Endothelial cell of umbilical vein (primary cell): ENCODE results near the gene EEF1A1. TPM values are rescaled to one million over a fixed set of nuclear protein-coding genes. Genes with fewer than 3 reads are reported as not detected.

Experiments
- BruUV-seq: library from RNA; stranded (reverse); fragments of 400-500 nt; replicated peaks from 2 replicates; lab custom pipeline; 2021; lab: Mats Ljungman, UMichigan
- CTCF ChIA-PET: fragments of 300-600, 350-600 bp; sonication (Branson Sonifier 250); formaldehyde crosslinking; loops from one replicate; lab custom pipeline; 2021; ENCODE audit warnings: antibody characterized with exemption, inconsistent platforms; lab: Charles Lee
- POLR2A ChIA-PET: fragments of 300-600, 350-600 bp; sonication (Branson Sonifier 250); formaldehyde crosslinking; loops from one replicate; lab custom pipeline; 2021; ENCODE audit warnings: antibody characterized with exemption, inconsistent platforms; lab: Charles Lee
- DNase-seq: peaks from one replicate; pipeline ENCODE4 v3.0.0-alpha.2; 2011; ENCODE audit warnings: low read depth, low spot score
- FAIRE-seq: peaks from 2 replicates; lab custom pipeline; 2011; peaks lifted over from hg19 to GRCh38; lab: Jason Lieb, UNC
- H2AFZ ChIP-seq: 2 replicates; pipeline ENCODE4 v1.6.0; 2012; ENCODE audit warnings: low read depth, low read length, control low read depth, inconsistent platforms
- H3K27ac ChIP-seq: 2 replicates; pipeline ENCODE4 v1.5.1; 2011; ENCODE audit warnings: low read depth, mild to moderate bottlenecking, control low read depth, low read length, moderate library complexity; ENCODE audit not compliant: insufficient read depth
- H3K27me3 ChIP-seq, 2 experiments: 2 replicates each; pipeline versions ENCODE4 v1.6.0 to v1.6.1; 2011; ENCODE audit warnings: low read length in 2 of 2, mixed read lengths in 1 of 2; ENCODE audit not compliant: control insufficient read depth in 2 of 2, insufficient read depth in 2 of 2
- H3K36me3 ChIP-seq, 2 experiments: 2 replicates in 1 of 2; 3 replicates in 1 of 2; pipeline ENCODE4 v1.5.1; 2011; ENCODE audit warnings: low read length in 2 of 2, mild to moderate bottlenecking in 1 of 2, moderate library complexity in 1 of 2; ENCODE audit not compliant: control insufficient read depth in 2 of 2, insufficient read depth in 2 of 2; ENCODE audit errors: extremely low read depth in 1 of 2
- H3K4me1 ChIP-seq: 3 replicates; pipeline ENCODE4 v1.5.1; 2011; ENCODE audit warnings: mild to moderate bottlenecking, low read length; ENCODE audit not compliant: control insufficient read depth, insufficient read depth; ENCODE audit errors: extremely low read depth
- H3K4me2 ChIP-seq: 2 replicates; pipeline ENCODE4 v1.6.1; 2011; ENCODE audit warnings: low read length, control low read depth, mixed read lengths; ENCODE audit not compliant: insufficient read depth
- H3K4me3 ChIP-seq, 3 experiments: fragments of 200-600 bp in 1 of 3; sonication (generic), shearing (Covaris generic) in 1 of 3; replicated peaks in 1 of 3; 2 replicates each; pipeline ENCODE4 v1.5.1; 2011 to 2016; ENCODE audit warnings: control low read depth in 3 of 3, low read length in 3 of 3, mild to moderate bottlenecking in 2 of 3, inconsistent platforms in 1 of 3, low read depth in 1 of 3, moderate library complexity in 1 of 3; ENCODE audit not compliant: insufficient read depth in 1 of 3
- H3K79me2 ChIP-seq: 2 replicates; pipeline ENCODE4 v1.6.0; 2012; ENCODE audit warnings: low read length, inconsistent platforms; ENCODE audit not compliant: control insufficient read depth, insufficient read depth
- H3K9ac ChIP-seq: replicated peaks from 2 replicates; pipeline ENCODE3; 2011; ENCODE audit warnings: low read length, control low read depth; ENCODE audit not compliant: insufficient read depth; ENCODE audit errors: extremely low read depth
- H3K9me1 ChIP-seq: replicated peaks from 3 replicates; pipeline ENCODE4 v1.6.0; 2011; ENCODE audit warnings: mild to moderate bottlenecking, low read length; ENCODE audit not compliant: control insufficient read depth, insufficient read depth; ENCODE audit errors: extremely low read depth
- H3K9me3 ChIP-seq: replicated peaks from 2 replicates; pipeline ENCODE4 v1.5.1; 2012; ENCODE audit warnings: low read length, inconsistent platforms; ENCODE audit not compliant: control insufficient read depth, insufficient read depth
- H4K20me1 ChIP-seq: replicated peaks from 2 replicates; pipeline ENCODE3; 2011; ENCODE audit warnings: mild to moderate bottlenecking, low read length; ENCODE audit not compliant: control insufficient read depth, insufficient read depth; ENCODE audit errors: extremely low read depth
- CTCF ChIP-seq, 2 donors: IDR thresholded peaks; 1 replicate in 1 of 2; 2 replicates in 1 of 2; pipeline ENCODE4 v1.5.1; 2011; ENCODE audit warnings: low read length in 2 of 2, mild to moderate bottlenecking in 2 of 2, moderate library complexity in 2 of 2, control low read depth in 1 of 2, inconsistent platforms in 1 of 2, low read depth in 1 of 2; ENCODE audit not compliant: insufficient read depth in 1 of 2; ENCODE audit errors: extremely low read depth in 1 of 2
- EZH2 ChIP-seq: IDR thresholded peaks from 2 replicates; pipeline ENCODE4 v1.6.1; 2012; ENCODE audit warnings: borderline replicate concordance, low read depth, mild to moderate bottlenecking, moderate library complexity, low read length, inconsistent platforms; ENCODE audit not compliant: severe bottlenecking
- FOS ChIP-seq: IDR thresholded peaks from 2 replicates; pipeline ENCODE4 v1.6.1; 2011; ENCODE audit warnings: mild to moderate bottlenecking, low read length, moderate library complexity, borderline replicate concordance; ENCODE audit not compliant: insufficient read depth
- GATA2 ChIP-seq: IDR thresholded peaks from 2 replicates; pipeline ENCODE4 v1.7.0; 2011; ENCODE audit warnings: low read depth, mild to moderate bottlenecking, moderate library complexity, mixed read lengths, low read length; ENCODE audit not compliant: insufficient read length, insufficient read depth
- JUN ChIP-seq: IDR thresholded peaks from 2 replicates; pipeline ENCODE4 v1.6.1; 2011; ENCODE audit warnings: borderline replicate concordance, low read depth; ENCODE audit not compliant: insufficient read length, insufficient read depth
- MAX ChIP-seq: IDR thresholded peaks from 2 replicates; pipeline ENCODE4 v1.6.1; 2011; ENCODE audit not compliant: insufficient read depth, insufficient read length
- MYC ChIP-seq: IDR thresholded peaks from one replicate; pipeline ENCODE4 v1.6.1; 2011; ENCODE audit warnings: mild to moderate bottlenecking, low read depth, low read length
- POLR2A ChIP-seq: IDR thresholded peaks from 2 replicates; pipeline ENCODE4 v1.6.1; 2012; ENCODE audit warnings: low read depth, mild to moderate bottlenecking, control low read depth, low read length
- POLR2AphosphoS5 ChIP-seq: IDR thresholded peaks from 2 replicates; pipeline ENCODE4 v1.6.1; 2012; ENCODE audit warnings: low read depth, mild to moderate bottlenecking, control low read depth, low read length, moderate library complexity; ENCODE audit not compliant: insufficient read depth
- dilution Hi-C: fragments of 300-500 bp; cut with MboI; formaldehyde crosslinking; loops from one replicate; pipeline ENCODE4 v1.15.0; 2019; ENCODE audit warnings: low sequenced_read_pairs; ENCODE audit not compliant: extremely low pct_ligation_motif_present
- intact Hi-C: fragments of 100-400 bp; cut with micrococcal nuclease; formaldehyde crosslinking; loops from one replicate; pipeline ENCODE4 v1.10.0; 2022
- polyA plus RNA-seq, 4 experiments: library from polyadenylated mRNA; depleted of rRNA in 3 of 4; stranded (reverse) in 3 of 4; unstranded in 1 of 4; fragments of >200 nt; gene quantifications; 2 replicates each; pipeline versions ENCODE4 v1.2.1 to v1.2.3, GENCODE V29; 2011 to 2012; ENCODE audit warnings: missing spikeins in 1 of 4
- total RNA-seq: library from RNA; stranded (reverse); gene quantifications from 2 replicates; pipeline ENCODE4 v1.2.3, GENCODE V29; 2021

The EEF1A1 gene
- total and polyA plus RNA-seq, 2 donors (not counting 3 experiments of a cell fraction or from before 2014, with no cell fraction given) = 9,186 to 11,104 TPM

GRCh38 chr6:73565767-73566485 lies 45.1 kb upstream of the EEF1A1 start:
- H3K4me2 ChIP-seq = no peak overlapping the region
- H3K27me3 ChIP-seq = no peaks in the 10 kb centered on the region
- CTCF ChIA-PET = interaction anchor here (1.0 to 2.6 kb wide), 7 partner anchors 9 to 44 kb away, joined by 3 to 12 read pairs (median 4); no protein-coding TSS in a partner anchor
- no peak overlapping the region for H3K9ac ChIP-seq
- no peak overlapping the region for H3K4me3 ChIP-seq
- H2AFZ ChIP-seq = no peak overlapping the region
- H3K9me1 ChIP-seq = no peaks in the 10 kb centered on the region
- dilution Hi-C loops (no loop called here), intact Hi-C loops (no loop called here)
- H4K20me1 ChIP-seq = no peaks in the 10 kb centered on the region
- DNase-seq = no peak
- no peaks in the 10 kb centered on the region for H3K9me3 ChIP-seq
- no peaks in the 10 kb centered on the region for H3K36me3 ChIP-seq
- no peak overlapping the region for H3K27ac ChIP-seq
- FAIRE-seq = no peak
- H3K79me2 ChIP-seq = no peaks in the 10 kb centered on the region
- TF ChIP-seq POLR2A = no peak
- no peak for TF ChIP-seq JUN
- no peak for TF ChIP-seq MYC
- TF ChIP-seq POLR2AphosphoS5 = no peak
- no peak for TF ChIP-seq FOS
- no peak for TF ChIP-seq CTCF (IDR thresholded peaks at IDR 0.05; ENCODE audit: extremely low read depth in 1 of 2, insufficient read depth in 1 of 2, low read depth in 1 of 2, low read length in 2 of 2)
- TF ChIP-seq GATA2 = no peak
- TF ChIP-seq EZH2 = no peak
- TF ChIP-seq MAX = no peak
- BruUV-seq = no TSS peak
- no peaks in the 10 kb centered on the region for H3K4me1 ChIP-seq
- POLR2A ChIA-PET = interaction anchor here (0.5 to 1.7 kb wide), 2 partner anchors 15 to 43 kb away, joined by 4 to 5 read pairs; no protein-coding TSS in a partner anchor
